Thymus (tissue), 11 donors: ENCODE data around the gene RGS13. TPM values are rescaled to one million over a fixed set of nuclear protein-coding genes. Genes with fewer than 3 reads are reported as not detected.
A peak's percentile ranks its signal among the peaks of the same experiment; 100 is the strongest.

Experiments used
- DNase-seq, 9 donors: peaks; one replicate each; pipeline ENCODE4 v3.0.0-alpha.2; 2013; ENCODE audit warnings: low spot score in 9 of 9, low read depth in 6 of 9, missing footprints in 1 of 9
- H3K27ac ChIP-seq, 2 donors: one replicate each; pipeline ENCODE4 v1.5.1; 2013; ENCODE audit warnings: control low read depth in 1 of 2, low read depth in 1 of 2, low read length in 1 of 2, mild to moderate bottlenecking in 1 of 2, moderate library complexity in 1 of 2
- H3K27me3 ChIP-seq, 2 donors: one replicate each; pipeline ENCODE4 v1.5.1; 2013; ENCODE audit warnings: low read length in 1 of 2; ENCODE audit not compliant: control insufficient read depth in 2 of 2, insufficient read depth in 1 of 2
- H3K36me3 ChIP-seq, 2 donors: one replicate each; pipeline ENCODE4 v1.5.1; 2013; ENCODE audit warnings: low read length in 1 of 2, mild to moderate bottlenecking in 1 of 2, moderate library complexity in 1 of 2; ENCODE audit not compliant: control insufficient read depth in 2 of 2, insufficient read depth in 2 of 2
- H3K4me1 ChIP-seq, 2 donors: one replicate each; pipeline ENCODE4 v1.5.1; 2013; ENCODE audit warnings: low read length in 2 of 2; ENCODE audit not compliant: control insufficient read depth in 2 of 2, insufficient read depth in 2 of 2
- H3K4me3 ChIP-seq, 2 donors: one replicate each; pipeline ENCODE4 v1.5.1; 2013; ENCODE audit warnings: low read length in 2 of 2, control low read depth in 1 of 2, mild to moderate bottlenecking in 1 of 2
- H3K9me3 ChIP-seq, 2 donors: one replicate each; pipeline ENCODE4 v1.5.1; 2013; ENCODE audit warnings: low read length in 1 of 2, mild to moderate bottlenecking in 1 of 2; ENCODE audit not compliant: control insufficient read depth in 2 of 2, insufficient read depth in 1 of 2
- WGBS: extraction: QIAGEN DNeasy Blood & Tissue Kit; methylation state at CpG from one replicate; pipeline ENCODE4 v1.1.7; 2013; 5-methylcytosine and 5-hydroxymethylcytosine counted together
- polyA plus RNA-seq: library from polyadenylated mRNA; stranded (reverse); fragments of 200-250 nt; gene quantifications from one replicate; pipeline ENCODE4 v1.2.3, GENCODE V29; 2013
- total RNA-seq: library from RNA; stranded (reverse); fragments of 120-200 nt; gene quantifications from one replicate; pipeline ENCODE4 v1.2.4, GENCODE V29; 2013
- donor health status: healthy.

Gene RGS13
- total and polyA plus RNA-seq, 2 donors: 0.28 to 1.1 TPM

GRCh38 chr1:192601143-192601542 lies 34.8 kb upstream of the RGS13 start:
- DNase-seq: no peak
- 95% methylated on average over 1 of the region's 1 CpG for WGBS
- Histone ChIP-seq H3K27me3 (no peaks in the 10 kb centered on the region), H3K4me1 (no peaks in the 10 kb centered on the region), H3K4me3 (no peak overlapping the region), H3K9me3 (no peaks in the 10 kb centered on the region), H3K27ac (no peak overlapping the region), H3K36me3 (no peaks in the 10 kb centered on the region)

GRCh38 chr1:192601567-192601966 lies 34.4 kb upstream of the RGS13 start:
- DNase-seq: no peak
- no peaks in the 10 kb centered on the region for H3K9me3 ChIP-seq
- H3K4me1 ChIP-seq: no peaks in the 10 kb centered on the region
- no peak overlapping the region for H3K4me3 ChIP-seq
- H3K27me3 ChIP-seq: no peaks in the 10 kb centered on the region
- no peak overlapping the region for H3K27ac ChIP-seq
- H3K36me3 ChIP-seq: no peaks in the 10 kb centered on the region

GRCh38 chr1:192602757-192603156 lies 33.2 kb upstream of the RGS13 start:
- DNase-seq: no peak
- H3K9me3 ChIP-seq: no peaks in the 10 kb centered on the region
- no peaks in the 10 kb centered on the region for H3K27me3 ChIP-seq
- no peak overlapping the region for H3K4me3 ChIP-seq
- H3K4me1 ChIP-seq: no peaks in the 10 kb centered on the region
- H3K36me3 ChIP-seq: no peaks in the 10 kb centered on the region
- 94% methylated on average over 1 of the region's 1 CpG for WGBS
- H3K27ac ChIP-seq: no peak overlapping the region

GRCh38 chr1:192603218-192603787 lies 32.6 kb upstream of the RGS13 start:
- no peaks in the 10 kb centered on the region for H3K36me3 ChIP-seq
- H3K4me1 ChIP-seq: no peaks in the 10 kb centered on the region
- H3K27ac ChIP-seq: no peak overlapping the region
- DNase-seq: no peak
- no peak overlapping the region for H3K4me3 ChIP-seq
- no peaks in the 10 kb centered on the region for H3K27me3 ChIP-seq
- WGBS: 92% methylated on average over 3 of the region's 3 CpGs
- no peaks in the 10 kb centered on the region for H3K9me3 ChIP-seq

- WGBS: 79% methylated on average over 3 of the region's 3 CpGs
- DNase-seq: no peak
- Histone ChIP-seq H3K27ac (no peak overlapping the region), H3K9me3 (no peaks in the 10 kb centered on the region), H3K27me3 (no peaks in the 10 kb centered on the region), H3K4me1 (no peaks in the 10 kb centered on the region), H3K4me3 (no peak overlapping the region), H3K36me3 (no peaks in the 10 kb centered on the region)
These were observed 30.8 kb upstream of the RGS13 start for GRCh38 chr1:192604979-192605620.

- no peak overlapping the region for H3K4me3 ChIP-seq
- no peaks in the 10 kb centered on the region for H3K27me3 ChIP-seq
- no peaks in the 10 kb centered on the region for H3K9me3 ChIP-seq
- no peaks in the 10 kb centered on the region for H3K36me3 ChIP-seq
- 79% methylated on average over 2 of the region's 2 CpGs for WGBS
- H3K27ac ChIP-seq: no peak overlapping the region
- H3K4me1 ChIP-seq: no peaks in the 10 kb centered on the region
- DNase-seq: no peak
These were observed 27.3 kb upstream of the RGS13 start for GRCh38 chr1:192608671-192609070.

- Histone ChIP-seq H3K27ac (peak overlapping the region in 1 of 2 donors; percentile 42), H3K4me3 (no peak overlapping the region), H3K9me3 (no peaks in the 10 kb centered on the region), H3K36me3 (no peaks in the 10 kb centered on the region), H3K4me1 (no peaks in the 10 kb centered on the region), H3K27me3 (no peaks in the 10 kb centered on the region)
- WGBS: 42% methylated on average over 12 of the region's 12 CpGs
- DNase-seq: peak; percentile 23 to 84 (median 53)
These were observed 26.6 kb upstream of the RGS13 start for GRCh38 chr1:192609110-192610079.

- Histone ChIP-seq H3K36me3 (no peaks in the 10 kb centered on the region), H3K9me3 (no peaks in the 10 kb centered on the region), H3K4me3 (no peak overlapping the region), H3K27ac (no peak overlapping the region), H3K4me1 (no peaks in the 10 kb centered on the region), H3K27me3 (no peaks in the 10 kb centered on the region)
- 70% methylated on average over 3 of the region's 3 CpGs for WGBS
- peak in 3 of 9 donors; percentile 11 to 44 (median 12) for DNase-seq
These were observed 25.6 kb upstream of the RGS13 start for GRCh38 chr1:192610112-192610889.
